PFSK-1 (cell line): ENCODE data around the gene DRAXIN.

Source experiments
- FOXP2 ChIP-seq: optimal IDR thresholded peaks from 2 replicates; pipeline ENCODE3; 2011; ENCODE audit warnings: borderline replicate concordance, control low read depth, inconsistent platforms; ENCODE audit not compliant: insufficient read depth; ENCODE audit errors: extremely low read length, extremely low read depth
- POLR2AphosphoS5 ChIP-seq: IDR thresholded peaks from 2 replicates; pipeline ENCODE4 v1.6.1; 2012; ENCODE audit warnings: low read depth, mild to moderate bottlenecking, control low read depth, low read length, moderate library complexity
- SIN3A ChIP-seq: IDR thresholded peaks from 2 replicates; pipeline ENCODE4 v1.6.1; 2012; ENCODE audit warnings: mild to moderate bottlenecking, low read length, moderate library complexity, borderline replicate concordance; ENCODE audit not compliant: insufficient read depth
- TAF1 ChIP-seq: IDR thresholded peaks from 2 replicates; pipeline ENCODE4 v1.6.1; 2012; ENCODE audit warnings: low read length, control low read depth, borderline replicate concordance; ENCODE audit not compliant: insufficient read depth
- TF ChIP-seq, protein P1 (sequence below), 2 experiments: IDR thresholded peaks; 2 replicates each; pipeline versions ENCODE4 v1.6.1 to v1.8.0; 2011 to 2012; ENCODE audit warnings: low read depth in 2 of 2, low read length in 2 of 2, control low read depth in 1 of 2, inconsistent platforms in 1 of 2, mild to moderate bottlenecking in 1 of 2, moderate library complexity in 1 of 2; ENCODE audit not compliant: insufficient read depth in 1 of 2

DRAXIN gene

DNA sequence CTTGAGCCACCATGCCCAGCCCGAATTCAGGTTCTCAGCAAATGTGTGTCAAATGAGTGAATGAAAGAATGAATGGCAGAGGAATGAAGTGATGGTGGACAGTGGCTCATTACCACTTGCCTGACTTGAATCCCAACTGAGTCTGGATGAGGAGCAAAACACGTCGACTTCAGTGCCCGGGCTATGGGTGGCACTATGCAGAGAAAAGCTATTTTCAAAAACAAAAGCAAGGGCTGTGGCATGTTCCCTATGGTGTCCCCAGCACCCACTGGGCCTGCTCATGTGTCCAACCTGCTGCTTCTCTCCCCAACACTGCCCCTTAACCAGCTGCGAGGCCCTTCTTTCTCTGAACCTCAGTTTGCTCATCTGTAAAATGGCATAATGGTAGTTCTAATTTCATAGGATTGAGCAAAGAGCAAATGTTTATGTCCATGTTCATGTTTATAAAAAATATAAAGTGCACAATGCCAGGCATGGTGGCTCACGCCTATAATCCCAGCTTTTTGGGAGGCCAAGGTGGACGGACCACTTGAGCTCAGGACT lies 6.2 kb upstream of the DRAXIN start:
- TF ChIP-seq POLR2AphosphoS5 (no peak), FOXP2 (no peak), TAF1 (no peak), SIN3A (no peak)
- TF ChIP-seq, protein P1, sequence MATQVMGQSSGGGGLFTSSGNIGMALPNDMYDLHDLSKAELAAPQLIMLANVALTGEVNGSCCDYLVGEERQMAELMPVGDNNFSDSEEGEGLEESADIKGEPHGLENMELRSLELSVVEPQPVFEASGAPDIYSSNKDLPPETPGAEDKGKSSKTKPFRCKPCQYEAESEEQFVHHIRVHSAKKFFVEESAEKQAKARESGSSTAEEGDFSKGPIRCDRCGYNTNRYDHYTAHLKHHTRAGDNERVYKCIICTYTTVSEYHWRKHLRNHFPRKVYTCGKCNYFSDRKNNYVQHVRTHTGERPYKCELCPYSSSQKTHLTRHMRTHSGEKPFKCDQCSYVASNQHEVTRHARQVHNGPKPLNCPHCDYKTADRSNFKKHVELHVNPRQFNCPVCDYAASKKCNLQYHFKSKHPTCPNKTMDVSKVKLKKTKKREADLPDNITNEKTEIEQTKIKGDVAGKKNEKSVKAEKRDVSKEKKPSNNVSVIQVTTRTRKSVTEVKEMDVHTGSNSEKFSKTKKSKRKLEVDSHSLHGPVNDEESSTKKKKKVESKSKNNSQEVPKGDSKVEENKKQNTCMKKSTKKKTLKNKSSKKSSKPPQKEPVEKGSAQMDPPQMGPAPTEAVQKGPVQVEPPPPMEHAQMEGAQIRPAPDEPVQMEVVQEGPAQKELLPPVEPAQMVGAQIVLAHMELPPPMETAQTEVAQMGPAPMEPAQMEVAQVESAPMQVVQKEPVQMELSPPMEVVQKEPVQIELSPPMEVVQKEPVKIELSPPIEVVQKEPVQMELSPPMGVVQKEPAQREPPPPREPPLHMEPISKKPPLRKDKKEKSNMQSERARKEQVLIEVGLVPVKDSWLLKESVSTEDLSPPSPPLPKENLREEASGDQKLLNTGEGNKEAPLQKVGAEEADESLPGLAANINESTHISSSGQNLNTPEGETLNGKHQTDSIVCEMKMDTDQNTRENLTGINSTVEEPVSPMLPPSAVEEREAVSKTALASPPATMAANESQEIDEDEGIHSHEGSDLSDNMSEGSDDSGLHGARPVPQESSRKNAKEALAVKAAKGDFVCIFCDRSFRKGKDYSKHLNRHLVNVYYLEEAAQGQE (IDR thresholded peaks at IDR 0.05; ENCODE audit: insufficient read depth in 1 of 2, low read depth in 2 of 2, low read length in 2 of 2): no peak

DNA sequence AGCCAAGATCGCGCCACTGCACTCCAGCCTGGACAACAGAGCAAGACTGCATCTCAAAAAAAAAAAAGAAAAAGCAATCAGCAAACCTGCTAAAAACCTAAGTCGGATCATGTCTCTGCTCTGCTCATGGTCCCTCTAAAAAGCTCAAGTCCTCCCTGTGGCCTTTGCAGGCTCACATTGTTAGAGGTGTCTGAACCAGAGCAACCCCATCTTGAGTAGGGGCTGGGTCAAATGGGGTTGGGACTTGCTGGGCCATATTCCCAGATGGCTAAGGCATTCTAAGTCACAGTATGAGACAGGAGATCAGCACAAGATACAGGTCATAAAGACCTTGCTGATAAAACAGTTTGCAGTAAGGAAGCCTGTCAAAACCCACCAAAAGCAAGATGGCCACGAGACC lies 3.0 kb upstream of the DRAXIN start:
- no peak for TF ChIP-seq POLR2AphosphoS5
- TF ChIP-seq TAF1: no peak
- TF ChIP-seq FOXP2: no peak
- TF ChIP-seq, protein P1 (IDR thresholded peaks at IDR 0.05; ENCODE audit: insufficient read depth in 1 of 2, low read depth in 2 of 2, low read length in 2 of 2): no peak
- no peak for TF ChIP-seq SIN3A

DNA sequence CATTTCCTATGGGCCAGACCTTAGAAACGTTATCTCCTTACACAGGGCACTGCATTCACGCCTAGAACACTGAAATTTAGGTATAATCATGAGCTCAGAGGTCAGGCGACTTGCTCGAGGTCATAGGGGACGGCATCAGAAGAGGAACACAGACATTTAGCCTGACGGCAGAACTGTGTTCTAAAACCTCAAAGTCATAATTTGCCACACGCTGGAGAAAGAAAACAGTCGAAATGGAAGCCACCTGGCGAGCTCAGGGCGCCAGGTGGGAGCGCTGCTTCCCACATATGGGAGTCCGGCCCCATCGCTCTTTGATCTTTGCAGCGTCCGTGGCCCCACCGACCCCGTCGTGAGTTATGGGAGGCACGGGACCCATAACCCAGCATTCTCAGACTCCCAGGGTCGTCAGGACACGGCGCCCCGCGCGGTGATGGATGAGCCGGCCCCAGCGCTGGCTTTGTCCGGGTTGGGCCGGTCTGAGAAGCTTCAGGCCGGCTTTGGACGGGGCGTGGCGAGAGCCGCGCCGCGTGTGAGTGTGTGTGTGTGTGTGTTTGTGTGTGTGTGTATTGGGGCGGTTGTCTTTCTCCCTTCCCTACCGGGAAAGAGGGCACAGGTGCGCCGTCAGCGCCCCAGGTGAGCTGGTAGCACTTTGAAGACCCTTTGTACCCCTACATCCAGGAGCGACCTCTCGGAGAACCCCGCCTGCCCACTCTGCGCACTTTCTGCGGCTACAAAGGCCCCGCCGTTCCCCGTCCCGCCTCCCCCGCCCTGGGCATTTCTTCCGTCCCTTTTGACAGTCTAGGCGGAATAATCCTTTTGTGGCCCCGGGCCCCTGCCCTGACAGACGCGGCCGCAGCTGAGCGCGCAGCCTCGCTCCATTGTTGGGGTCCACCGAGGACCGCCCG lies 861 bp upstream of the DRAXIN start:
- TF ChIP-seq TAF1 (no peak), SIN3A (no peak), FOXP2 (no peak), POLR2AphosphoS5 (no peak)
- TF ChIP-seq, protein P1 (IDR thresholded peaks at IDR 0.05; ENCODE audit: insufficient read depth in 1 of 2, low read depth in 2 of 2, low read length in 2 of 2): no peak

DNA sequence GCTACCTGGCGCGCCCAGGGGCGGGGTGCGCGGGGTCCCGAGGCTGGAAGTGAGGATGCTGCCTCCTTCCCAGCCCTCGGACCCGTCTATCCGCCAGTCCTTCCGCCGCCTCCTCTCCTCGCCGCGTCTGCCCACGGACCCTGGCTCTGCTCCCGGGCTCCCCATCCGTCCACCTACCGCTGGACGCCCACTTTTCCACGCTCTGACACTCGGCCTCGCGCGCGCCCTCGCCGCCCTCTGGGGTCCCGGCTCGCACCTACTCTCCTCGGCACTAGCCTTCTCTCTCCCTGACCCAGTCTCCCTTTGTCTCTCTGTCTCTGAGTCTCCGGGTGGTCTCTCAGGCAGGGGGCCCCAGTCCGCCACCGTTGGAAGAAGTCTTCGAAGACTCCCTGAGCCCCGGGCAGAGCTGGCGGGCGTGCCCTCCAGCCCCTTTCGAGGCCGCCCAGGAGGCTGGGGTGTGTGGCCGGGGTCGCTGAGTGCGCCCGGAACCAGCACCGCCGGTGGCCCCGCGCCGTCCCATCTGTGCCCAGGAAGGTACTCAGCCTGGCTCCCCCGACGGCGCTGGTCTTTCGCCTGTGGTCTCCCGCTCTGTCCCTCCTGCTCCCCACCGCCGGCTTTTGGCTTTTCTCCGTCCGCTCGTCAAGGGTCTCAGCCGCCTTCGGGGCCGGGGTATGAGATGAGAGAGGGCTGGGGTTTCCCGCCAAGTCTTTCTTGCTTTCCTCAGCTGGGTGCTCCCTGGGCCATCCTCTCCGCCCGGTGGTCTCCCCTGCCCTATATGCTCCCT lies 610 bp downstream of the DRAXIN start:
- no peak for TF ChIP-seq TAF1
- TF ChIP-seq SIN3A: no peak
- TF ChIP-seq FOXP2: no peak

DNA sequence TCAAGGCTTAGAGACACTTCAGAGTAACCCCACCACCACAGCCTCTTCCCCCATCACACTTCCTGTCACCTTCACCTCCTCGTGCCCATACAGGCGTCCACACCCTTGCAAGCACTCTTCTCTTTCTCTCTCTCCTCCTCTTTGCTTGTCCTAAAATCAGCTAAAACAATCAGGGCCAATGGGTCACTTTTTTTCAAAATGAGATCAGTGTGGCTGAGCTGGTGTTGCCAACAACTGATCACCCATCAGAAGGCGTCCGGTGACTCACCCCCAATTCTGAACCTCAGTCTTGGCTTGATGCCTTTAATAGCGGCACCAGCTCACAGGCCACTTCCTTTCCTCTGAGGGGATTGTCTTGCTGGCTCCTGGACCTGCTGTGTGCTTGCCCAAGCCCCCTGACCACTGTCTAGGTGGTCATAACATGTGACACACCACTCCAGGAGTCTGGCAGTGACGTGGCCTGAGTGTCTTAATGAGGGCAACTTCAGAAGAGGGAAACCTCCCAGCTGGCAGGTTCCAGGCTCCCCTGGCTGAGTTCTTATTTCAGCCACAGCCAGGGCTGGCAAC lies 1.6 kb downstream of the DRAXIN start:
- TF ChIP-seq FOXP2: no peak
- no peak for TF ChIP-seq SIN3A
- TF ChIP-seq, protein P1 (IDR thresholded peaks at IDR 0.05; ENCODE audit: insufficient read depth in 1 of 2, low read depth in 2 of 2, low read length in 2 of 2): no peak
- no peak for TF ChIP-seq TAF1
- TF ChIP-seq POLR2AphosphoS5: no peak
